Activated naive CD4-positive, alpha-beta T cell treated with anti-CD3 and anti-CD28 coated beads, Interleukin-2, amount 10 ng/mL, durations not matched to agents 5 hours and 36 hours (primary cell): ENCODE results near the gene ABLIM1. TPM values are rescaled to one million over a fixed set of nuclear protein-coding genes. Genes with fewer than 3 reads are reported as not detected.

ENCODE experiments used
- total RNA-seq, 2 experiments: library from RNA; stranded (reverse); gene quantifications; one replicate each; pipeline ENCODE4 v1.2.3, GENCODE V29; 2021

ABLIM1 gene
- total RNA-seq: 100 to 1,000 TPM; 162 to 166 TPM

GRCh38 chr10:114658175-114658574, at the start of gene ABLIM1:
ABLIM1 (minus strand) TSS chr10:114658275; CDS start chr10:114658200, 75 bp downstream.

DNA sequence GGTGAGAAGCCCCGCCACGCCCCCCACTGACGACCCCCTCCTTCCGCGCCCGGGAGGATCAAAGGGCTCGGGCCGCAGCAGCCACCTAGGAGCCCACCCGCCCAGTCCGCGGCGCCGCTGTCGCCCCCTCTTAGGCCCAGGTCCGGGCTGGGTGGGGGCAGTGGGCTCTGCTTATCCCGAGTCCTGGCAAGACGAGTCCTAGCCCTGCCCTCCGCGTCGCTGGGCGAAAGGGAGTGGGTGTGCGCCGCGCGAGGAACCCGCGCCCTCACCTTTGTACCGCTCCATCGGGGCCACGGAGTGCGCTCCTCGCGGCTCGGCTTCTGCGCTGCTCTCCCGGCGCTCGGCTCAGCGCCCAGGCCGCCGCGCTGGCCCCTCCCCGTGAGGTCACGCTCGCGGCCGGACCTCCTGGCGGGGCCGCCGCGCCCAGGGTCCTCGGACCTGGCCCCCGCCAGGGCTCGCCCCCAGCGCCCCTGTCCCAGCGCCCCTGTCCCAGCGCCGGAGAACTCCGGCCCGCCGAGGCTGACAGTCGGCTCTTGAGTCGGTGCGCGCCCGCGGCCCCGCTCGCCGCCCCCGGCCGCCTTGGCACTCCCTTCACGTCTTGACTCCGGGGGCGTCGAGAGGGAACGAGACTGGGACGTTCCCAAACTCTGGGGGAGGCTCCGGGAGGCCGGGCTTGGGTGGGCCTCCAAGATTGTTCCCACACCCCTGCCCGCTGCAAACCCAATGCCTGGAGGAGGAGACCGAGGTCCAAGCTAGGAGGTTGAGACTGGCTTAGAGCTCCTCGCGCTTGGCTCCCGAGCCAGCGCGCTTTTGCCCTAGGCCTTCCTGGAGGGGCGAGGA, 253.7 kb downstream of the ABLIM1 start, which contains the start of gene AFAP1L2:
Gene AFAP1L2 (minus strand): TSS at position 332 of the 840 bp plus-strand sequence. CDS start 47 bp downstream, at position 285.

Other genes starting within 250 kb of the ABLIM1 start
- gene FHIP2A, start 163.5 kb upstream of the ABLIM1 start, total RNA-seq: 10 to 100 TPM; 24.0 to 24.1 TPM